HG03045 (cell line): ENCODE data around the gene KRCC1.
A peak's percentile ranks its signal among the peaks of the same experiment; 100 is the strongest.

ENCODE experiments used
- ATAC-seq: cut with Tn5 transposase; IDR thresholded peaks from one replicate; pipeline ENCODE4 v1.9.1; 2021; ENCODE audit warnings: mild to moderate bottlenecking, moderate library complexity; ENCODE audit not compliant: unreplicated experiment

The KRCC1 gene

GRCh38 chr2:88055371-88056128, at the start of gene KRCC1:
Gene KRCC1, minus strand, starts transcription at chr2:88055783. Its CDS starts 27,220 bp downstream, at chr2:88028563.
- peak; percentile 96 for ATAC-seq

- no peak for ATAC-seq
These were observed 44.9 kb upstream of the KRCC1 start for GRCh38 chr2:88100489-88100858.

- ATAC-seq = no peak
These were observed 44.4 kb upstream of the KRCC1 start for GRCh38 chr2:88099798-88100488.

GRCh38 chr2:88098558-88098900, 42.9 kb upstream of the KRCC1 start:
- ATAC-seq = no peak

- no peak for ATAC-seq
These were observed 42.4 kb upstream of the KRCC1 start for GRCh38 chr2:88097891-88098557.

GRCh38 chr2:88097192-88097591, 41.6 kb upstream of the KRCC1 start:
- no peak for ATAC-seq

GRCh38 chr2:88096708-88097107, 41.1 kb upstream of the KRCC1 start:
- ATAC-seq = no peak

- no peak for ATAC-seq
These were observed 39.4 kb upstream of the KRCC1 start for GRCh38 chr2:88095022-88095421.

GRCh38 chr2:88092773-88093172, 37.2 kb upstream of the KRCC1 start:
- ATAC-seq = no peak

GRCh38 chr2:88091943-88092342, 36.4 kb upstream of the KRCC1 start:
- no peak for ATAC-seq

- no peak for ATAC-seq
These were observed 35.1 kb upstream of the KRCC1 start for GRCh38 chr2:88090446-88091283.

- no peak for ATAC-seq
These were observed 33.4 kb upstream of the KRCC1 start for GRCh38 chr2:88088999-88089398.

GRCh38 chr2:88087763-88088162, 32.2 kb upstream of the KRCC1 start:
- no peak for ATAC-seq

- ATAC-seq = no peak
These were observed 31.5 kb upstream of the KRCC1 start for GRCh38 chr2:88087073-88087472.

- no peak for ATAC-seq
These were observed 30.8 kb upstream of the KRCC1 start for GRCh38 chr2:88086401-88086800.

GRCh38 chr2:88085602-88086001, 30.0 kb upstream of the KRCC1 start:
- ATAC-seq = no peak

- ATAC-seq = no peak
These were observed 29.5 kb upstream of the KRCC1 start for GRCh38 chr2:88085099-88085498.

- ATAC-seq = no peak
These were observed 27.2 kb upstream of the KRCC1 start for GRCh38 chr2:88082781-88083180.

- ATAC-seq = no peak
These were observed 26.5 kb upstream of the KRCC1 start for GRCh38 chr2:88081924-88082608.

- no peak for ATAC-seq
These were observed 25.0 kb upstream of the KRCC1 start for GRCh38 chr2:88080545-88080944.
